ENCODE data around the gene PTS.
A peak's percentile ranks its signal among the peaks of the same experiment; 100 is the strongest.
"Not testable (repeated sequence)": the region's sequence is repeated elsewhere in the genome, so short reads cannot be mapped to it uniquely, and the experiment has no call there.

Gene PTS

DNA sequence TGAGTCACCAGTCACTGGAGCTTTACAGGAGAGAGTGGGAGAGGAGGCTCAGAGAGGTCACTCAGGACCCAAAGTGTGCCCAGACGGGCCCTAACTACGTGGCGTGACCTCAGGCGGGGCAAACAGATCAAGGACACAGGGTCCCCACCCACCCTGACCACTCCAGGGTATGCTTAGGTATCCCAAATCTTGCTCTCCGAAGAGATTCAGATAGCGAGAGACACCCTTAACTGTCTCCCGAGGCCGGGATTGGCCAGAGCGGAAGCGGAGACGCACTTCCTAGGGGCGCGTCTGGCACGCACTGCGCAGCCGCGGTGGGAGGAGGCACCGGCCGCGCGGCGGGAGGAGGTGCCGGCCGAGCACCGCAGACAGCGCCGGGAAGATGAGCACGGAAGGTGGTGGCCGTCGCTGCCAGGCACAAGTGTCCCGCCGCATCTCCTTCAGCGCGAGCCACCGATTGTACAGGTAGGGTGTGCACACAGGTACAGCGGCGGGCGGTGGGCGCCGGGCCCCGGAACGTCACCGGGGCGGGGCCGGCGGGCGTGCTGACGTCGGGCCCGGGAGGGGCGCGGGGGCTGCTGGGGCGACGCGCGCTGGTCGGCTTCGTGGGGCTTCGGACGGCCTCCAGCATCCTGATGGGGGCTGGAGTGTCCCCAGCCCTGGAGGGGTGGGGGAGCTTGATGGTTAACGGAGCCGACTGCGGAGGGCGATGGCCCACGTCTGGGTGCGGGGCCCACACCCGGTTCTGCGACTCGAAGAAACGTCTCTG lies at the start of gene PTS:
TSS of gene PTS (plus strand) at position 367 of the 769 bp plus-strand sequence. CDS start at position 383, 16 bp downstream.
- DNase-seq (ENCODE audit: low spot score): peak; percentile 96

DNA sequence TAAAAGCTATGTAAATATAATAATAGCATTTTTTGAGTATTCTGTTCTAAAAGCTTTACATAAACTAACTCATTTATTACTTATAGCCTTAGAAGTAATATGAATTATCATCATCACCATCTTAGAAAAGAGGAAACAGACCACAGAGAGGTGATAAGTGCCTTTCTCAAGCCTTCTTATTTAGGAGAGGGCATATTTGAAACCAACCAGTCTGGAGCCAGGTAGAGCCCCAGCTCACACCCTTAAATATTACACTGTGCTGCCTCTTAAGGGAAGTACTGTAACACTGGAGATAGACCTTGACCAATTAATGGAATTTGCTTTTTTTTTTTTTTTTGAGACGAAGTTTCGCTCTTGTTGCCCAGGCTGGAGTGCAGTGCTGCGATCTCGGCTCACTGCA lies 48.6 kb upstream of the PTS start:
- DNase-seq (ENCODE audit: low spot score): no peak

DNA sequence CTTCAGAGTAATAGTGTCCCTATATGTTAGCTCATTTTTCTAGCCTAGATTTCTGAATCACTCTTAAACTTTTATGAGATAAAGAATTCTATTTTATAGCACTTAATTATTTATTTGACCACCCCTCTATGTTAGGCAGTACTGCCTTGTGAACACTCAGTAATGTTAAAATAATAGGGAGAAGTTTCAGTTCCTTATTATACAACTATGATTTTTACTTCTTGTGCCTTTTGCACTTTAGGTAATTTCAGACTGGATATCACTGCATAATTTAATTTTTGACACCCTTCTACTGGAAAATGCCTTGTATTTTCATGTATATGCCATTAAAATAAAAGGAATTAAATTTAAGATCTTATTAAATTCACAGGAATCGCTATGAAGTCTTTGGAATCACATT lies 47.8 kb upstream of the PTS start:
- DNase-seq (ENCODE audit: low spot score): no peak

DNA sequence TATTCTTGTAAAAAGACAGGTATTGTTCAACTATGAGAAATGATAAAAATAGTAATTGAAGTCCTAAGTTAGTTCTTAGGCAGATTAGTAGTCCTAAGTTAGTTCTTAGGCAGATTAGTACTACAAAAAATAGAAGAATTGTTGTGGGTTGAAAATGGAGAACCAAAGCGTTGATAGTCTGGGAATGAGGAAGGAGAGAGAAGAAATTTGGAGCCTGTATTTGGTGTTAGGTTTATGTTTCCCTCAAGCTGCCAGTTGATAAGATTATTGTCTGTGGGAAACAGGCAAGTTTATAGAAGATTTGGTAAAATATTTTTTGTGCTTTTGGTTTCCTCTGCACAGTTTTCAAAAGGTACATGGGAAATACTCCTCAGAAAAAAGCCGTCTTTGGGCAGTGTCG lies 47.3 kb upstream of the PTS start:
- no peak for DNase-seq (ENCODE audit: low spot score)

DNA sequence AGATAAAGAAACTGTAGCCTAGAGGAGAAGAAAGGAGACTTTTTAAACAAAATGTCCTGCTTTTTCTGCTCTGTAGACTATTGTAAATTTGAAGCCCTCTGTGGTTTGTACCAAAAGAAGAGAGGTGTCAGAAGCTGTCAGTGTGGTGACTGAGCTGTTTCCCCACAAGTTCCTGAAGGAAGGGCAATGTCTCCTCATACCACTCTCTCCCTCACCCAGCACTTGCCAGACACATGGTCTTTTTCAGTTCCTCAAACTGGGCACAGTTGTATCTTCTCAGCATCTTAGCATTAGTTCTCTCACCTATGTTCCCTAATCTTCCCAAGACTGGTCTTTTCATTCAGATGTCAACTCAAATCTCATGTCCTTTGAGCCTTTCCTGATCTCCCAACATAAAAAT lies 46.6 kb upstream of the PTS start:
- DNase-seq (ENCODE audit: low spot score): no peak

DNA sequence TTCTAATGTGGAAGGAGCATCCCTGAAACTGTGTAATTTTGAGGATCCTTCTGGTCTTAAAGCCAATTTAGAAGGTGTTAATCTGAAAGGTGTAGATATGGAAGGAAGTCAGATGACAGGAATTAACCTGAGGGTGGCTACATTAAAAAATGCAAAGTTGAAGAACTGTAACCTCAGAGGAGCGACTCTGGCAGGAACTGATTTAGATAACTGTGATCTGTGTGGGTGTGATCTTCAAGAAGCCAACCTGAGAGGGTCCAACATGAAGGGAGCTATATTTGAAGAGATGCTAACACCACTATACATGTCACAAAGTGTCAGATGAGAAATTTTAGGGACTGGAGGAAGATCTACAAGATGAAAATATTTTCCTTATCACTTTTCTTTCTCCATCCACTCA lies 43.4 kb upstream of the PTS start:
- DNase-seq (ENCODE audit: low spot score): no peak

DNA sequence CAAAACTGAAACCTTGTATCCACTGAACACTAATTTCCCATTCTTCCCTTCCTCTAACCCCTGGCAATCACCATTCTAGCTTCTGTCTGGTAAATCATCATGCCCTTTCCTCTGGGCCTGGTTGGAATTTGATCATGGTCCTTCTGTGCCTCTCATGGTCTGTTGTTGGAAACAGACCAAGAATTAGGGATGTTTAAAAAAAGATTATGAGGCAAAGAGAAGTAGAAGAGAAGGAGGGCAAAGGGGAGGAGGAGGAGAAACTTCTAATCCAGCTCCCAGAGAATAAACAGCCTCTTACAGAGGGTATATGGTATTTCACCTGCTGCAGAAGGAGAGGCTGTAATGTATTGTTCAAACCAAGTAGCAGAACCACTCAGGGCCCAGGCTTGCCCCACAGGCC lies 40.3 kb upstream of the PTS start:
- DNase-seq (ENCODE audit: low spot score): no peak

DNA sequence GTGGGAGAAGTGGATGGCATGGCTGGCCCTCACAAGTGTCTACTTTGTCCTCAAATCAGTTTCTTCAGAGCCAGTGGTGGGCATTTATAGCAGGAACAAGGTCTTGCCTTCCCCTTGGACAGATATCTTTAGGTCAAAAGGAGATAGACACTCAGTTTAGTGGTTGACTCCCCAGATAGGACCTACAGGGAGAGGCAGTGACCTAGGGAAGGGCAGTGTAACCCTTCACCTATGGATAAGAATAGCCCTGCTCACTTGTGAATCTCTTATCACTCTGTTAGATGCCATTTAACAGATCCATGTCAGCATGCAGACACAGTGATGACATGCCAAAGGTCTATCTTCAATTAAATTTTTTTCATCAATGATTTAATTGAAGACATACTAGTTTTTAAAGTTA lies 39.9 kb upstream of the PTS start:
- no peak for DNase-seq (ENCODE audit: low spot score)

DNA sequence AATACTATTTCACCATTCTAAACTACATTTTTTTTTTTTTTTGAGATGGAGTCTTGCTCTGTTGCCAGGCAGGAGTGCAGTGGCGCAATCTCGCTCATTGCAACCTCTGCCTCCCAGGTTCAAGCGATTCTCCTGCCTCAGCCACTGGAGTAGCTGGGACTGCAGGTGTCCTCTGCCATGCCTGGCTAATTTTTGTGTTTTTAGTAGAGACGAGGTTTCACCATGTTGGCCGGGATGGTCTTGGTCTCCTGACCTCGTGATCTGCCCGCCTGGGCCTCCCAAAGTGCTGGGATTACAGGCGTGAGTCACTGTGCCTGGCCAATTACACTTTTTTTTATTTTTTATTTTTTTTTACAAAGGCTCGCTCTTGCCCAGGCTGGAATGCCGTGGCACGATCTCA lies 31.1 kb upstream of the PTS start:
- DNase-seq (ENCODE audit: low spot score): not testable (repeated sequence)

DNA sequence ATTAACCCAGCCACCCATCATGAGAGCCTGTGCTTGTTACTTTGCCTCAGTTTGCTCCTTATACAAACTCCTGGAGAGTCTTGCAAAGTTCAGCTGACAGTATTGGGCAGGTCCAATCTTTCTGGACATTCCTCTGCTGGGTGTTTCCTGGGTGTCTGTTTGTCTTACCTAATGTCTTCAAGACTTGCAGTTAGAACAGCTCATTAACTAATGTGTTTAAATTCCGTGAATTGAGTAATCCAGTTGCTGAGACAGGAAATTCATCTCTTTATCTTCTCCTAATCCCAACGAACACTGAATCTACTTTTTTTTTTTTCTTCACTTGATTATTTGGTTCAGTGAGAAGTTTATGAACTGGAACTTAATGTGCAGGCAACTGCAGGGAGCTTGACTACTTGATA lies 30.3 kb upstream of the PTS start:
- no peak for DNase-seq (ENCODE audit: low spot score)

DNA sequence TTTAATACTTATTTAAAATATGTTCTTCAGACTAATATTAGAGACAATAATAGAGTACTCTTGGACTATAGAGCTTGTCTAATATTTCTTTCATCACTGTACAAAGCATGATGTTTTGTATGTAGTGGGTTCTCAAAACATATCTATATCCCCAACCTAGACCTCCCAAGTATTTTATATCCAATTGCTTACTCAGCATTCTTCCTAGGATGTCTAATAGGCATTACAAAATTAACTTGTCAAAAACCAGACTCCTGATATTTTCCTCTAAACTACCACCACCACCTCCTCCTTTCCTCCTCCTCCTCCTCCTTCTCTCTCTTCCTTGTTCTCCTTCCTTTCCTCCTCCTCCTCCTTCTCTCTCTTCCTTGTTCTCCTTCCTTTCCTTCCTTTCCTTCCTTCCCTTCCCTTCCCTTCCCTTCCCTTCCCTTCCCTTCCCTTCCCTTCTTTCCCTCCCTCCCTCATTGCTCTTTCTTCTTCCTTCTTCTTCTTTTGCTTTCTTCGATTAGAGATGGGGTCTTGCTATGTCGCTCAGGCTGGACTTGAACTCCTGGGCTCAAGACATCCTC lies 29.6 kb upstream of the PTS start:
- DNase-seq (ENCODE audit: low spot score): no peak

DNA sequence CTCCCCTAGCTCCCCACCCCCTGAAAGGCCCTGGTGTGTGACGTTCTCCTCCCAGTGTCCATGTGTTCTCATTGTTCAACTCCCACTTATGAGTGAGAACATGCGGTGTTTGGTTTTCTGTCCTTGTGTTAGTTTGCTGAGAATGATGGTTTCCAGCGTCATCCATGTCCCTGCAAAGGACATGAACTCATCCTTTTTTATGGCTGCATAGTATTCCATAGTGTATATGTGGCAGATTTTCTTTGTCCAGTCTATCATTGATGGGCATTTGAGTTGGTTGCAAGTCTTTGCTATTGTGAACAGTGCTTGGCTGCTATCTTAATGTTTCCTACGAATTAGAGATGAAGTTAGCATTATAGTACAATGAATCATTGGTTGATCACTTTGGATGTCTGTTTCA lies 27.1 kb upstream of the PTS start:
- not testable (repeated sequence) for DNase-seq (ENCODE audit: low spot score)

DNA sequence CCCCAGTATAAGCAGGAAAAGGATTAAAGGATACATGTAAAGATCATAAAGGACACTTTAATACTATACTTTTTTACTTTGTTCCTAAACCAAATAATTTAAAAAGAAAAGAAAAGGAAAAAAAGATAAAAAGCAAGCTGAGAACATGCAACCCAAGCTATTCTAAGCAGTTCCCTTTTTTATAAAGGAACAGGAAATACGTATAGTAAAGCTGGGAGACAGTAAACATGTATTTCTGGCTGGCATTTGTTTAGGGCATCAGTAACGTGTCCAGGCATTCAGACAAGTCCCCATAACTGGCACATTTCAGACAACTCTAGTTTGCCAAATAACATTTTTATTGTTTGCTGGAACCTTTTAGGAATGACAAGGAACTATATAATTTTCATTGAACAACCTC lies 26.0 kb upstream of the PTS start:
- no peak for DNase-seq (ENCODE audit: low spot score)

DNA sequence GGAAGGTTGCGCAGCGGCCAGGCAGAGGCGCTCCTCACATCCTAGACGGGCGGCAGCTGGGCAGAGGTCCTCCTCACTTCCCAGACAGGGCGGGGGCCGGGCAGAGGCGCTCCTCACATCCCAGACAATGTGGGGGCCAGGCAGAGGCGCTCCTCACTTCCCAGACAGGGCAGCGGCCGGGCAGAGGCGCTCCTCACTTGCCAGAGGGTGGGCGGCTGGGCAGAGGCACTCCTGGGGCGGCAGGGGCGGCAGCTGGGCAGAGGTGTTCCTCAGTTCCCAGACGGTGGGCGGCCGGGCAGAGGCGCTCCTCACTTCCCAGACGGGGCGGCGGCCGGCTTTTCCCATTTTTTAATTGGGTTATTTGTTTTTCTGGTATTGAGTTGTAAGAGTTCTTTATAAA lies 20.2 kb upstream of the PTS start:
- no peak for DNase-seq (ENCODE audit: low spot score)

DNA sequence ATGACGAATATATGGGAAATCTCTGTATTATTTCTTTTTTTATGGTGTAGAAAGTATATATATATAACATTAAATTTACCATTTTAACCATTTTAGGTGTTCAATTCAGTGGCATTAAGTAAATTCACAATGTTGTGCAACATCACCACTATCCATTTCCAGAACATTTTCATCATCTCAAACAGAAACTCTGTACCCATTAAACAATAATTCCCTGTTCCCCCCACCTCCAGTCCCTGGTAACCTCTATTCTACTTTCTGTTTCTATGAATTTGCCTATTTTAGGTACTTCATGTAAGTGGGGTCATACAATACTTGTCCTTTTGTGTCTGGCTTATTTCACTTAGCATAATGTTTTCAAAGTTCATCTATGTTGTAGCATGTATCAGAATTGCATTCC lies 15.3 kb upstream of the PTS start:
- no peak for DNase-seq (ENCODE audit: low spot score)

DNA sequence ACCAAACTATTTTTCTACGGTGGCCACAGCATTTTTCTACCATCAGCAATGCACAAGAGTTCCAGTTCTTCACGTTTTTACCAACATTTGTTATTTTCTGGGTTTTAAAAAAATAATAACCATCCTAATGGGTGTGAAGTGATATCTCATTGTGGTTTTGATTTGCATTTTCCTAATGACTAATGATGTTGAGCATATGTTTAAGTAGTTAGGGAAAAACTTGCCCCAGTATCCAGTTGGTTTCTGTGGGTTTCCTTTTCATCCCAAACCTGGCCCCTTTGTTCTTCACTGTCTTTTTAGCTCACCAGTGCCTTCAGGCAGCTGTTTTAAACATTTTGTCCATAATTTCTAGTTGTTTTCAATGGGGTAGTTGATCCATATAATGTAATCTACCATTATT lies 14.7 kb upstream of the PTS start:
- no peak for DNase-seq (ENCODE audit: low spot score)

DNA sequence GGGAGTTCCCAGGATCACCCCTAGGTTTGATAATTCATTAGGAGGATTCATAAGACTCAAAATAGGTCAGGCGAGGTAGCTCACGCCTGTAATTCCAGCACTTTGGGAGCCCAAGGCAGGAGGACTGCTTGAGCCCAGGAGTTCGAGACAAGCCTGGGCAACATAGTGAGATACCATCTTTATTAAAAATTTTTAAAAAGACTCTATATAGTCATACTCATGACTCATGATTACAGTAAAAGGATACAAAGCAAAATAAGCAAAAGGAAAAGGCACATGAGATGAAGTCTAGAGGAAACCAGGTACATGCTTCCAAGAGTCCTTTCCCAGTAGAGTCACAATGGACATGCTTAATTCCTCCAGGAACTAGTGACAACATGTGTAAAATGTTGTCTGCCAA lies 13.9 kb upstream of the PTS start:
- no peak for DNase-seq (ENCODE audit: low spot score)

DNA sequence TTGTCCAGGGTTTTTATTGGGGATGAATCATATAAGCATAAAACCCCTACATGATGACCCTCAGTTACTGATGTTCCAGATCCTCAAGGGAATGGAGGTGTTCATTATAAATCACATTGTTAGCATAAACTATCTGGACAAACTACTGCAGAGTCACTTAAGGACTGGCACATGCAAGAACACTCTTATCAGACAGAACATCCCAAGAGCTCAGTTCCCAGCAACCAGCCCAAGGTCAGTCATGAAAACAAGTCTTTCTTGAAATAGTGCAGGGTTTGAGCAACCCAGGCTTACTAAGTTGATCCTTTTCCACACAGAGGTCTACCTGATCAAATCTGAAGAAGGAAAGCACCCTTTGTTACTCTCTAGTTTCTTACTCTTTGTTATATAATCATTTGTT lies 13.5 kb upstream of the PTS start:
- DNase-seq (ENCODE audit: low spot score): no peak

DNA sequence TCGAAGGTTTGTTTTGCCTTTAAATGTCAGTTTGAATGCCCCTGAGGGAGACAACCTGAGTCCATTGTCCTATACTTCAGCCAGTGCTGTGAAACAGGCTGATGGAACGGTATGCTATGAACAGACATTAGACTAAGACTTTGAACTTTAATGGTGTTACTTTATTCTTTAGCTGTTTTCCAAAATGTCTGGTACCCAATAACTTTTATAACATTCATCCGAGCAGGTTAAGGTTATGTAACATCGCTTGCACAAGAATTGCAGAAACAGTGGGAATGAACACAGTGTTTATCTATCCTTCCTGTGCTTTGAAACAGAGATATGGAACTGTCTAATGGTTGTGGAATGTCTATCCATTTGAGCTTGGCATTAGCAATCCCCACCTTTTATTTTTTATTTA lies 12.5 kb upstream of the PTS start:
- no peak for DNase-seq (ENCODE audit: low spot score)

DNA sequence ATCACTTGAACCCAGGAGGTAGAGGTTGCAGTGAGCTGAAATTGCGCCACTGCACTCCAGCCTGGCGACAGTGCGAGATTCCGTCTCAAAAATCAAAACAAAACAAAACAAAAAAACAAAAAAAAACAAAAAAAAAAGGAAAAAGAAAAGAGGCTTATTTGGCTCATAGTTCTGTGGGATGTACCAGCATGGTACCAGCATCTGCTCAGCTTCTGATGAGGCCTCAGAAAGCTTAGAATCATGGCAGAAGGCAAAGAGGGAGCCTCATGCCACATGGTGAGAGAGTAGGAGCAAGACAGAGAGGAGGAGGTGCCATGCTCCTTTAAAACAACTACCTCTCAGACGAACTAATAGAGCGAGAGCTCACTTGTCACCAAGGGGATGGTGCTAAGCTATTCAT lies 10.6 kb upstream of the PTS start:
- DNase-seq (ENCODE audit: low spot score): no peak

DNA sequence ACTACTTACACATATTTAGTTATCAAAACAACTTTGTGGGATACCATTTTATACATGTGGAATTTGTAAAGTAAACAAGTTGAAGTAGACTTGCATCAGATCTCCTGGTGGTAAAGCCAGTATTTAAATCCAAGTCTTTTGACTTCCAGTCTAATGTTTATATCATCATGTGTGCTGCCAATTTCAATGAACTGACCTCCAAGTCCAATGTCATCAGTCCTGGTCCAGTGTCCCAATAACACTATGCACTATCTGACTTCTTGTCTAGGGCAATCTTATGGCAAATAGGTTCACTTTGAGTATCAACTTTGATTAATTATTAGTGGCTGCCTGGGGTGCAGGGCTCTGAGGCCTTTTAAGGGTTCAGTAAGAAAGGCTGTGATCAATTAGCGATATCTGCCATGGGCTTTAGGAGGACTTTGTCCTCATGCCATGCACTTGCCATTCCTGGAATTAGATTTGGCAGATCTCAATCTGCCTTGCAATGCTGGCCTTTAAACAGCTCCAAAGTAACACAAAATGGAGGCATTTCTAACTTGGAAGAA lies 9.6 kb upstream of the PTS start:
- peak; percentile 14 for DNase-seq (ENCODE audit: low spot score)

DNA sequence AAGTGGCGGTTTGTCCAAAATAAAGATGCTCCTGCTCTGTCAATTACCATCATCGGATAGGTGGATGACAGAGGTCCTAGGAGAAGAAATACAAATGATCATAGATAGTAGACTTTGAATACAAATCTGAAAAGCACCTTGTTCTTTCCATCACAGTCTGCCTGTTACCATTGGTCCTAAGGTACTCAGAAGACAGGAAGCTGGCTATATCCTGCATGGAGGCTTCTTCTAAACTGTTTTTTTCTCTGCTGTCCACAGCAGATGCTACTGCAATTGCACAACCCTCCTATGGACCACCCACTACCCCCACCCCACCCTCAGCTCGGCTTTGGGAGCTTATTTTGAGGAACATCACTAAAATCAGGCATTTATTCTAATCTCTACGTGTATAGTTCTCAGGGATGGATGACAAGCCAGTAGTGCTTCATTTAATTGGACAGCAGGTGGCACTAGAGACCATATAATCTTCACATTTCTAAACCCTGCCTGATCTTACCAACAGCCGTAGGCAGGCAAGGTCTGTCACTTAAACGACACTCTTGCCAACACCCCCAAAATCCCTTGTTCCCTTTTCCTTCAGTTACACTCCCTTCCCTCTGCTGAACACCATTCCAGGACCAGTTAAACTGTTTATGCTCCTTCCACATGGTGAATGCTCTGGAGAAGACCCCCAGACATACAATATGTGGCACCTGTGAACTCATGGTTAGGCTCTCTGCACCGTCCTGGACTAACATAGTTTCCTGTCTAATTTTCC lies 6.6 kb upstream of the PTS start:
- peak; percentile 66 for DNase-seq (ENCODE audit: low spot score)

DNA sequence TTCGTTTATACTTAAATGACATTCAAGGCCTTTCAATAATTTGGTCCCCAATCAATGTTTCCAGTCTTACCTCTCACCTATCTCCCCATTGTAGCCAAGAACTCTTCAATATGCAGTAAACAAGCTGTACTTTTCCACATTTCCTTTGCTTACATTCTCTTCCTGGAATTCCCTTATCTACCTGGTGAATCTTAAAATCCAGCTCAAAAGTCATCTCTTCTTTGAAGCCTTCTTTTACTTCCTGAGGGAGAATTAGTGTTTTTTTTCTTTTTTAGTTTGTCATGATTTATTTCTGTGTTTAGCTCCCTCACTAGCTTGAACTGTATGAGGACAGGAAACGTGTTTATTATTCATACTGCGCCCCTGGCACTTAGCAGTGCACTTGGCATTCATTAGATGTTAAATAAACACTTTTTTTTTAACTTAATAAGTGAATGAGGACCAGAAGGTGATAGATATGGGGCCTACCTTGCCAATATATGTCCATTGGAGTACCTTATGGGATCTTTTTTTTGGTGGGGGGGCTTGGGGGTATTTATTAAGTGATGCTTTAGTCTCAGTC lies 4.9 kb upstream of the PTS start:
- DNase-seq (ENCODE audit: low spot score): no peak
